Adrenal gland (tissue), 12 donors: ENCODE results near the gene NDUFAF8. TPM values are rescaled to one million over a fixed set of nuclear protein-coding genes. Genes with fewer than 3 reads are reported as not detected.

Experiments
- DNase-seq, 7 donors: peaks; one replicate each; pipeline ENCODE4 v3.0.0-alpha.2; 2019 to 2020
- H3K27ac ChIP-seq, 5 donors: fragments of 200-600 bp; sonication (generic) in 4 of 5; 1 replicate in 3 of 5; 2 replicates in 2 of 5; pipeline versions ENCODE4 v1.5.1 to v1.8.0; 2016 to 2020; ENCODE audit warnings: mild to moderate bottlenecking in 1 of 5
- H3K27me3 ChIP-seq: fragments of 200-600 bp; 2 replicates; pipeline ENCODE4 v1.8.0; 2021
- H3K36me3 ChIP-seq, 2 donors: fragments of 200-600 bp; replicated peaks in 1 of 2; 1 replicate in 1 of 2; 2 replicates in 1 of 2; pipeline versions ENCODE4 v1.5.1 to v1.8.0; 2018 to 2022
- H3K4me1 ChIP-seq, 2 donors: fragments of 200-600 bp; replicated peaks in 1 of 2; 1 replicate in 1 of 2; 2 replicates in 1 of 2; pipeline versions ENCODE4 v1.5.1 to v1.8.0; 2018 to 2021
- H3K4me3 ChIP-seq, 4 donors: fragments of 200-600 bp; sonication (generic) in 3 of 4; one replicate each; pipeline ENCODE4 v1.5.1; 2016 to 2018
- H3K9me3 ChIP-seq, 3 donors: fragments of 200-600 bp; sonication (generic) in 1 of 3; replicated peaks in 1 of 3; 1 replicate in 2 of 3; 2 replicates in 1 of 3; pipeline versions ENCODE4 v1.5.1 to v1.8.0; 2016 to 2021
- POLR2A ChIP-seq, 2 donors: fragments of 450-650 bp; IDR thresholded peaks; one replicate each; pipeline ENCODE4 v1.6.1; 2017; ENCODE audit warnings: antibody characterized with exemption in 2 of 2, mild to moderate bottlenecking in 2 of 2, moderate library complexity in 1 of 2
- WGBS, 4 donors: extraction: QIAGEN DNeasy Blood & Tissue Kit in 2 of 4; methylation state at CpG; one replicate each; pipeline versions ENCODE4 v1.1.5 to v1.1.7; 2013 to 2017; 5-methylcytosine and 5-hydroxymethylcytosine counted together
- intact Hi-C, 2 donors: fragments of 100-400 bp; cut with DNase I; formaldehyde crosslinking; loops; one replicate each; pipeline versions ENCODE4 v1.14.1 to v1.15.0; 2022 to 2023
- polyA plus RNA-seq, 3 donors: library from polyadenylated mRNA; stranded (reverse); fragments of 200-250 nt in 2 of 3; fragments of 350-450 nt in 1 of 3; fragmentation: Illumina TruSeq in 1 of 3; extraction: RNeasy Lipid Tissue Mini Kit (QIAGEN cat#74804) in 1 of 3; gene quantifications; one replicate each; pipeline ENCODE4 v1.2.3, GENCODE V29; 2013 to 2014
- total RNA-seq, 9 donors: library from RNA; depleted of rRNA in 4 of 9; stranded (reverse); fragments of >200 nt in 4 of 9; fragments of 120-200 nt in 1 of 9; fragmentation: NEBNext Ultra II Directional in 1 of 9; extraction: Animal tissue kit (Norgen Biotek cat#: 25700) in 1 of 9; gene quantifications; one replicate each; pipeline versions ENCODE4 v1.1.0 to v1.2.4, GENCODE V29; 2013 to 2023
- TF ChIP-seq, protein P1 (sequence below), 6 experiments: fragments of 450-650 bp in 4 of 6; fragments of 200-600 bp in 2 of 6; sonication (generic) in 1 of 6; IDR thresholded peaks; 1 replicate in 5 of 6; 2 replicates in 1 of 6; pipeline versions ENCODE4 v1.5.1 to v1.8.0; 2016 to 2021; ENCODE audit warnings: antibody characterized with exemption in 6 of 6, mild to moderate bottlenecking in 2 of 6, moderate library complexity in 1 of 6
- donor health status: healthy with polysubstance abuse.
- donor health status: Bipolar disorder and iron deficiency.
- donor health status: DM: yes; HTN: yes; CAD: no.
- donor health status: DM: no; HTN: no; CAD: no.
- donor health status: DM: no; HTN: no; CAD: no.
- donor health status: DM: yes; HTN: yes; CAD: no.

The NDUFAF8 gene
- total and polyA plus RNA-seq, 12 donors, result 25.3 to 106 (median 49.6) TPM

DNA sequence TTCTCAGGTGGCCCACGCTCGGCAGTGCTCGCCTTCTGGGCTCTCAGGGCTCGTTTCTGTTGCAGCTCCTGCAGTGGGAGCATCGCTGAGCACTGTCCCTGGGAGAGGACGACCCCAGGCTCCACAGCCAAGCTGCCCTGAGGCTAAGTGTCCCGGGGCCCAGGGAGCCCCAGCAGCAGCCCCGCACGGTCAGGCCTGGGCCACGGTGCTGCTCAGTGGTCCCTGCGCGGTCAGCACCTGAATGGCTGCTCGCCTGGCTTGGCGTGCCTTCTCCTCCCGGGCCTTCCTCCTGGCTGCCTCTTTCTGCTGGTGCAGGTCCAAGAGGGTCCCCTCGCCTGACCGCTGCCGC lies 39.7 kb upstream of the NDUFAF8 start:
- 95 to 96% (median 96%) methylated on average over 9 to 18 of the region's 18 CpGs for WGBS, 4 donors
- TF ChIP-seq POLR2A (IDR thresholded peaks at IDR 0.05), result no peak
- TF ChIP-seq, protein P1, sequence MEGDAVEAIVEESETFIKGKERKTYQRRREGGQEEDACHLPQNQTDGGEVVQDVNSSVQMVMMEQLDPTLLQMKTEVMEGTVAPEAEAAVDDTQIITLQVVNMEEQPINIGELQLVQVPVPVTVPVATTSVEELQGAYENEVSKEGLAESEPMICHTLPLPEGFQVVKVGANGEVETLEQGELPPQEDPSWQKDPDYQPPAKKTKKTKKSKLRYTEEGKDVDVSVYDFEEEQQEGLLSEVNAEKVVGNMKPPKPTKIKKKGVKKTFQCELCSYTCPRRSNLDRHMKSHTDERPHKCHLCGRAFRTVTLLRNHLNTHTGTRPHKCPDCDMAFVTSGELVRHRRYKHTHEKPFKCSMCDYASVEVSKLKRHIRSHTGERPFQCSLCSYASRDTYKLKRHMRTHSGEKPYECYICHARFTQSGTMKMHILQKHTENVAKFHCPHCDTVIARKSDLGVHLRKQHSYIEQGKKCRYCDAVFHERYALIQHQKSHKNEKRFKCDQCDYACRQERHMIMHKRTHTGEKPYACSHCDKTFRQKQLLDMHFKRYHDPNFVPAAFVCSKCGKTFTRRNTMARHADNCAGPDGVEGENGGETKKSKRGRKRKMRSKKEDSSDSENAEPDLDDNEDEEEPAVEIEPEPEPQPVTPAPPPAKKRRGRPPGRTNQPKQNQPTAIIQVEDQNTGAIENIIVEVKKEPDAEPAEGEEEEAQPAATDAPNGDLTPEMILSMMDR (IDR thresholded peaks at IDR 0.05), result no peak
- no peak overlapping the region for H3K27ac ChIP-seq
- no peaks in the 10 kb centered on the region for H3K27me3 ChIP-seq
- H3K4me1 ChIP-seq, result no peaks in the 10 kb centered on the region
- H3K4me3 ChIP-seq, result no peak overlapping the region
- no peaks in the 10 kb centered on the region for H3K9me3 ChIP-seq
- DNase-seq, result no peak
- no peaks in the 10 kb centered on the region for H3K36me3 ChIP-seq
- intact Hi-C loops, result loop anchor here in 1 of 2 donors (5.0 kb wide), 1 partner anchor 57 kb away; no protein-coding TSS in a partner anchor

DNA sequence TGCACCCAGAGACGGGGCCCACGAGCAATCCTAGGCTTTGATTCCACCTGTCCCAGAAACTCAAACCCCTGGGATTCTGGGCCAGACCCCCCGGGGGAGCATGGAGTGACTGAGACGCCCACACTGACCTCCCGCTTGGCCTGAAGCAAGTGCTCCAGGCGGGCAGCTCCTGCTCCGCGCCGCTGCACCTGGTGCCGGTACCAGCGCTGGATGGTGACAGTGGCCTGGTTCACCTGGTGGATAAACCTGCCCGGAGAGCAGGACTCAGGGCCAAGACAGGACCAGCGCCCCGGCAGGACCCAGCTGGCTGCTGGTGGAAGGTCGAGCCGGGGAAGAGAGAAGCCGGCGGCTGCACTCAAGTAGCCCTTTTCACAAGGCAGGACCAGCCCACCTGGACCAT lies 38.9 kb upstream of the NDUFAF8 start:
- no peak for TF ChIP-seq POLR2A (IDR thresholded peaks at IDR 0.05)
- TF ChIP-seq, protein P1 (IDR thresholded peaks at IDR 0.05), result no peak
- DNase-seq, result no peak
- H3K27me3 ChIP-seq, result no peaks in the 10 kb centered on the region
- no peak overlapping the region for H3K4me3 ChIP-seq
- no peak overlapping the region for H3K27ac ChIP-seq
- H3K9me3 ChIP-seq, result no peaks in the 10 kb centered on the region
- intact Hi-C loops, result loop anchor here in 1 of 2 donors (5.0 kb wide), 1 partner anchor 58 kb away; no protein-coding TSS in a partner anchor
- no peaks in the 10 kb centered on the region for H3K36me3 ChIP-seq
- H3K4me1 ChIP-seq, result no peaks in the 10 kb centered on the region
- WGBS, 4 donors, result 92 to 97% (median 92%) methylated on average over 9 to 18 of the region's 18 CpGs; no CpG with 5 or more reads in 1 of the 4 donors

DNA sequence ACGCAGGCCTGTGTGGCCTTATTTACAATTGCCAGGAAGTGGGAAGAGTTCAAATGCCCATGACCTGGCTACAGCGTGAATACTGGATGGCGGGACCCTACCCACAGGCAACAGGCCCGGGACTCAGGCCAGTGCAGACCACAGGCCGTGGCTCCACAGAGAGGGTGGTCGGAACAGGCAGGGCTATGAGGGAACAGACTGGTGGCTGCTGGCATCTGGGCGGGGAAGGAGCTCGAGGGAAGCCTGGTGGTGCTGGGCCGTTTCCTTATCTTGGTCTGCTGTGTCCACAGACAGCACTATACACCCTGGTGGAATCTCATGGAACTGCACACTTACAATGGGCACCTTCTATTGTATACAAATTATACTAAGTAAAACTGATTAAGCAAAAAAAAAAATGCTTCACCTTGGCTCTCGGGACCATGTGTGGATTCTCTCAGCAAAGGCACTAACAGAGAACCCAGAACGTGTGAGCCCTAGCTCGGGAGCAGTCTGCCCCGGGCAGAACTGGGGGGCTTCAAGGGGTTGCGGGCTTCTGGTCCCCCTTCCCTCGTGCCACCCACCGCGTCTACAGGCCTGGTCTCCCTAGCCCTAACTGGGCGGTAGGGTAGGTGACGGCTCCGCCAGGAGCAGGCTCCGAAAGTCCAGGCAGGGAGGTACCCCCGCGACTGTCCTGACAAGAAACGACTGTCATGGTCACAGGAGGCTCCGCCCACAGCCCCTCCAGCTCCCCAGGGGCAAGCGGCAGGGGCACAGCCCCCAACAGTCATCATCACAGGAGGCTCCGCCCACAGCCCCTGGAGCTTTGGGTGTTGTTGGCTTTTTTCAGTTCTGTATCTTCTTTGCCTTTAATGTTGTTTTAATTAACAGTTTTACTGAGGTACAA lies 38.2 kb upstream of the NDUFAF8 start:
- 62 to 80% (median 73%) methylated on average over 12 to 27 of the region's 27 CpGs for WGBS, 4 donors
- no peaks in the 10 kb centered on the region for H3K4me1 ChIP-seq
- intact Hi-C loops, result loop anchor here in 1 of 2 donors (5.0 kb wide), 1 partner anchor 59 kb away; no protein-coding TSS in a partner anchor
- H3K27ac ChIP-seq, result no peak overlapping the region
- H3K27me3 ChIP-seq, result no peaks in the 10 kb centered on the region
- no peak overlapping the region for H3K4me3 ChIP-seq
- no peaks in the 10 kb centered on the region for H3K36me3 ChIP-seq
- no peak for TF ChIP-seq POLR2A (IDR thresholded peaks at IDR 0.05)
- TF ChIP-seq, protein P1 (IDR thresholded peaks at IDR 0.05), result peak; percentile 57 to 67 (median 63)
- peak; percentile 55 to 84 (median 70) for DNase-seq
- no peaks in the 10 kb centered on the region for H3K9me3 ChIP-seq

DNA sequence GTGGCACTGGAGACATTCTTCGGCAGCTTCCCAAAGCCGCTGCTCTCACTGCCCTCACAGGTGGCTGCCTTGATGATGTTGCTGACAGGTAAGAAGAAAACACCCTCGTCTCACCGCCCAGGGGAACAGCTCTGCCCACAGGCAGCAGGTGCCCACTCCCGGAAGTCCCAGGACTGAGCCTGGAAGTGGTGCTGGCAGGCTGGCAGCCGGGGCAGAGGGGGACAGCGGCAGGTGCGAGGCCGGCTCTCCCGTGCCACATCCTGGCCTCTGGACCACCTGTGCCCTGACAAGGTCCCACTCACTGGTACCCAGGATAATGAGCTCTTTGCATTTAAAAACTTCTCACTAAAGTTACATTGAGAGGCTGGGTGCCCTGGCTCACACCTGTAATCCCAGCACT lies 36.8 kb upstream of the NDUFAF8 start:
- WGBS, 4 donors, result 94 to 99% (median 97%) methylated on average over 6 to 10 of the region's 10 CpGs
- TF ChIP-seq, protein P1 (IDR thresholded peaks at IDR 0.05), result no peak
- no peak for TF ChIP-seq POLR2A (IDR thresholded peaks at IDR 0.05)
- H3K4me1 ChIP-seq, result no peaks in the 10 kb centered on the region
- no peak overlapping the region for H3K4me3 ChIP-seq
- H3K27me3 ChIP-seq, result no peaks in the 10 kb centered on the region
- no peak overlapping the region for H3K27ac ChIP-seq
- intact Hi-C loops, result loop anchor here in 1 of 2 donors (5.0 kb wide), 1 partner anchor 60 kb away; no protein-coding TSS in a partner anchor
- H3K9me3 ChIP-seq, result no peaks in the 10 kb centered on the region
- H3K36me3 ChIP-seq, result no peaks in the 10 kb centered on the region
- no peak for DNase-seq
